HG03060 (cell line): ENCODE data around the gene CDK6.
"Not testable (repeated sequence)": the region's sequence is repeated elsewhere in the genome, so short reads cannot be mapped to it uniquely, and the experiment has no call there.

Experiments used
- ATAC-seq: cut with Tn5 transposase; IDR thresholded peaks from one replicate; pipeline ENCODE4 v1.9.1; 2021; ENCODE audit warnings: low read depth, moderate number of reproducible peaks; ENCODE audit not compliant: unreplicated experiment

Gene CDK6

DNA sequence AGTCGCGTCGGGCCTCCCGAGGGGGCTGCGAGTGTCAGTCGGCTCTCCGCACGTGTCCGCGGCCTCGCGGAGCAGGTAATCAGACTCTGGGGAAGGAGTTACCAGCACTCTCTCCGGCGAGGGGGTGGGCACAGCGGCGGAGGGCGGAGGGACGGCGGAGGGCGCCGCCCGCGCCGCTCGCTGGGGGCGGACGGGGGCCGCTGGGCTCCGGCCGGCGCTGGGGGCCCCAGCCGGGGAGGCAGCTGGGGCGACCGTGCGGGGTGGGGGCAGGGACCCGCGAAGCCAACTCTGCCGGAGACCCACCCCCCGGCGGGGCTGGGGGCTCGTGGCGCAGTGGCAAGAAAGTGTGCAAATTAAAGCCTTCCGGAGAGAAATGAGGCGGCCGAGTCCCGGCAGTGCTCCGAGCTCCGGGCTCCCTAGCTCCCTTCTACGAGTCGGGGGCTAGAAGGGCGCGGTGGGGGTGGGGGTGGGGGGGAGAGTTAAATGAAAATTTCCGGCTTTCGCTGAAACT lies at the start of gene CDK6:
Gene CDK6, minus strand, starts transcription at position 85 of the 511 bp plus-strand sequence. CDS start 3,250 bp downstream, outside the sequence.
- no peak for ATAC-seq

DNA sequence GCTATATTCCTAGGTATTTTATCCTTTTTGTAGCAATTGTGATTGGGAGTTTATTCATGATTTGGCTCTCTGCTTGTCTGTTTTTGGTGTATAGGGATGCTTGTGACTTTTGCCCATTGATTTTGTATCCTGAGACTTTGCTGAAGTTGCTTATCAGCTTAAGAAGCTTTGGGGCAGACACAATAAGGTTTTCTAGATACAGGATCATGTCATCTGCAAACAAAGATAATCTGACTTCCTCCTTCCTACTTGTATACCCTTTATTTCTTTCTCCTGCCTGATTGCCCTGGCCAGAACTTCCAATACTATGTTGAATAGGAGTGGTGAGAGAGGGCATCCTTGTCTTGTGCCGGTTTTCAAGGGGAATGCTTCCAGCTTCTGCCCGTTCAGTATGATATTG lies 49.7 kb upstream of the CDK6 start:
- ATAC-seq: not testable (repeated sequence)

DNA sequence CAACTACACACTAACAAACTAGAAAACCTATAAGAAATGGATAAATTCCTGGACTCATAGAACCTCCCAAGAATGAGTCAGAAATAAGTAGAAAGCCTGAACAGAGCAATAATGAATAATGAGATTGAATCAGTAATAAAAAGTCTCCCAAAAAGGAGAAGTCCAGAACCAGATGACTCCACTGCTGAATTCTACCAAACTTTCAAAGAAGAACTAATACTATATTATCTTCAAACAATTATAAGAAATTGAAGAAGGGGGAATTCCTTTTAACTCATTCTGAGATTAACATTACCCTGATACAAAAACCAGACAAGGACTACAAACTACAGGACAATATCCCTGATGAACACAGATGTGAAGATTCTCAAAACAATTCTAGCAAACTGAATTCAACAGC lies 47.8 kb upstream of the CDK6 start:
- no peak for ATAC-seq

DNA sequence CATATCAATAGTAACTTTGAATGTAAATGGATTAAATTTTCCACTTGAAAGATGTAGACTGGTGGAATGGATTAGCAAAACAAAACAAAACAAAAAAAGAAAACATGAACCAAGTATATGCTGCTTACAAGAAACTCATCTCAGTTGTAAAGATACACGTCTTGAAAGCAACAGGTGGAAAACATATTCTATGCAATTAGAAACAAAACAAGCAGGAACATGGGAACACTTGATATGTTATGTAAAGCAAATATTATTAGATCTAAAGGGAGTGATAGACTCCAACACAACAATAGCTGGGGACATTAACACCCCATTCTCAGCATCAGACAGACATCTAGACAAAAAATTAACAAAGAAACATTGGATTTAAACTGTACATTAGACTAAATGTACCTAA lies 46.4 kb upstream of the CDK6 start:
- no peak for ATAC-seq

DNA sequence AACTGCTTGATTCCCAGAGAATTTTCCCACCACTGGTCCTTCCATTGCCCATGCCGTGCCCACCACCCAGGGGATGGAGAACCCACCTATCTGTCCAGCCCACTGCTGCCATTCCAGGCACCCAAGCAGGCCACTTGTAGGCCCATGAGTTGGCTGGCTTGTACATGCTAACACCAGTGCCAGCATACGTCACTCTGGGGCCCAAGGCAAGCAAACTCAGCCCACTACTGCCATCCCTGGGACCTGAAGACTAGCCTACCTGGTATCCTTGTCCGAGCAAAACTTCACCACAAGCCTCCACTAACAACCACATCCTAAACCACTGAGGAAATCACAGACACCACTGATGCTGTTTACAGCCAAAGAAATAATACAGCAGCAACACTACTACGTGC lies 44.7 kb upstream of the CDK6 start:
- no peak for ATAC-seq

DNA sequence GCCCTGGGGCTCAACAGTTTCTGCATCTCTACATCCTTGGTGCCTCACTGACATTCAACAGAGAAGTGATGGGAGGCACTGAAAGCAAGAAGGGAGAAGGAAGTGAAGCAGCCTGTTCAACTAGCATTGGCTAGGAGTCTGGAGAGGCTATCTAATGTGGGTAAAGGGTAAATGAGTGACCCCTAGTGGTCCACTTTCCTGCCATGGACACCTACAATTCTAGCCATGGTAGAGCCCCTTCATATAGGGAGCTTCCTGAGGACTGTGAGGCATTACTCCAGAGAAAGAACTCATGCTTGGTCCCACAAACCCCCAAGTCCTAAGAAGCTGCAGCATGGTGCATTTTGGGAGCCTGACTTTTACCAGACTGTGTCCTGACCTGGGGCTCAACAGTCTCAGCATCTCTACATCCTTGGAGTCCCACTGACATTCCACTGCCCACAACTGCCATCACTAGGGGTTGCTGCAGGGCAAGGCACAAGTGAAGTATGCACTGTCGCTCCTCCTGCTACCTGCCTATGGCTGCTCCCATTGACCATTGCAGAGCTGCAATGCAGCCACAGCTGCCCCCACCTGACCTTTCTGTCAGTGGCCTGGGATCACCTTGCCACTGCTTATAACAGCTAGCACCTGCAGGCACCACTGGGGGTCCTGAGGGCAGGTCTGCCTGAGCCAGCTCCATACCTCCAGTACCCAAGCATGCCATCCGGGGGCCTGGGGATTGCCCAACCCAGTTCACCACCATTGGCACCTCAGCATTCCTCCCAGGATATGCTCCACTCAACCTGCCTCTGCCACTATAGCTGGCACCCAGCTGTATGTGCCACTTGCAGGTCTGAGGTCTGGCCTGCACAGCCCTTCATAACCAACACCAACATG lies 44.1 kb upstream of the CDK6 start:
- ATAC-seq: no peak

DNA sequence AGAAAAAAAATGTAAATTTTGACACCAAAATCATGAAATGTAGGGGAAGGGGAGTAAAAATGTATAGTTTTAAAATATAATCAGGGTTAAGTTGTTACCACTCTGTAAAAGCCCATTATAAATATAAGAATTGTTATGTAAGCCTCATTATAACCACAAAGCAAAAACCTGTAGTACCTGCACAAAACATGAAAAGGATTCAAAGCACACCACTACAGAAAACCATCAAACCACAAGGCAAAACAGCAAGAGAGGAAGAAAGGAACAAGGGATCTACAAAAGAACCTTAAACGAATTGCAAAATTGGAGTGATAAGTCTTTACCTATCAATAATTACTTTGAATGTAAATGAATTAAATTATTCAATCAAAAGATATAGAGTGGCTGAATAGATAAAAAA lies 41.0 kb upstream of the CDK6 start:
- no peak for ATAC-seq

DNA sequence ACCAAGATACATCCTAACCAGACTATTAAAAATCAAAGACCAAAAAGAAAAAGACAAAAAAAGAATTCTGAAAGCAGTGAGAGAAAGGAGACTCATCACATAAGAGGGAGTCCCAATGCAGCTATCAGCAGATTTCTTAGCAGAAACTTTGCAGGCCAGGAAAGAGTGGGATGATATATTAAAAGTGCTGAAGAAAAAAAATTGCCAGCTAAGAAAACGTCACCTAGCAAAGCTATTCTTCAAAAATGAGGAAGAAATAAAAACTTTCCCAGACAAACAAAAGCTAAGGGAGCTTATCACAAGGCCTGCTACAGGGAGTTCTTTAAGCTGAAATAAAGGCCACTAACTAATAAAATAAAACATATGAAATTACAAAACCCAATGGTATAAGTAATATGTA lies 40.5 kb upstream of the CDK6 start:
- ATAC-seq: no peak

DNA sequence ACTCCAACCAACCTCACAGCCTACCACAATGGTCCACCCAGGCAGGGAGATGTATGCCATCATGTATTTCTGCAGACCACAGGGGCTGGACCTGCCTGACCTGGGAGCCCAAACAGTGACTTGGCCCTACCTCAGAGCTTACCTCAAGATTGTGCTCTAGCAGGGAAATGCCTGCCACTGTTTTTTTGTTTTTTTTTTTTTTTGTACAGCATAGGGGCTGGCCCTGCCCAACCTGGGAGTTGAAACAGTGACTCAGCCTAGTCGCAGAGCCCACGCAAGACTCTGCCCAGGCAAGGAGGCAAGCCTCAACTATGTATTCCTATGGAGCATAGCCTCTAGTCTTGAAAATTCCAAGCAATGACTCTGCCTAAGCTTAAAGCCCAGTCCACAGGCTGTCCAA lies 39.3 kb upstream of the CDK6 start:
- ATAC-seq: no peak

DNA sequence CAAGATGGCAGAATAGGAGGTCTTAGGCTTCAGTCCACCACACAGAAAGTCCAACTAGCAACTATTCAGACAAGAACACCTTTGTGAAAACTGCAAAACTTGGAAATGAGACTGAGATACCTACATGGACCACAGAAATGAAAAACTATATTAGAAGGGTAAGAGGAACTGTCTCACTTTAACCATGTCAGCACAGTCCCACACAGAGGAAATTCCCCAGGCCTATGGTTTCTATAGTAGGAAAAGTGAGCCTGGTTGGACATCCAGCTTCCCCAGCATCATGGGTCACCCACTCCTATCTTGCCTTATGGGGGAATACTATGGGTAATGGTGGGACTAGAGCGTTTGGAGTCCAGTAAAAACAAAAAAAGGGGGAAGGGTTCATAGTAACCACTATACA lies 38.8 kb upstream of the CDK6 start:
- no peak for ATAC-seq

DNA sequence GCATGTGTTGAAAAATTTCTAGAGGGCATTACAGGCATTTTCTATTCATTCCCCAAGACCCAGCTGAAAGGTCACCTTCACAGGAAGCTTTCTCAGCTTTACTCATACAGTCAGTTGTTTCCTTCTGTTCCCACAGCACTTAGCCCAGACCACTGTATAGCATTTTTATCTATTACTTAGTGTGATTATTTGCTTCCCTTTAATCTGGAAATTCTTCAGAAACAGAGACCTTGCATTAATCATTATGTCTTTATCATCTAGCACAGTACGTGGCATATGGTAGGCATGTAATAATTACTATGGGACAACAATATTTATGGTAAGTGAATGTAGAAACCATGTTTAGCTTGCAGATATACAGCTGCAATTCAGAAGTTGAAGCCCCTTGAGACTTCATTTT lies 38.2 kb upstream of the CDK6 start:
- no peak for ATAC-seq

DNA sequence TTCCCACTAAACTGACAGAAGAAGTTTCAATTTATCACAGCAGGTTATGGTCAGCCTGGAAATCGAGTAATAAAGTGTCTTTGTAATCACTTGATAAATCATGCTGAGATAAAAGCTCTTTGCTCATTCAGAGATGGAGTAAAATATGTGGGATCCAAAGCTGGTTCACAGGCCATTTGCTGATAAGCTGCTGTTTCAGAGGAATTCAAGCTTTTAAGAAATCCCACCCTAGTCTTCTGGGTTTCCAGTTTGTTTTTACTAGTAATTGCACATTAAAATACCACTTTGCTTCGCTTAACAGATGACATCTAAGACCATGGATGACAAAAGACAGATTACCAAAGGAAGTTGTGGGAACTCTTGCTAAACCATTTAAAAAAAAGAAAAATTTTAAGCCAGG lies 37.4 kb upstream of the CDK6 start:
- no peak for ATAC-seq

DNA sequence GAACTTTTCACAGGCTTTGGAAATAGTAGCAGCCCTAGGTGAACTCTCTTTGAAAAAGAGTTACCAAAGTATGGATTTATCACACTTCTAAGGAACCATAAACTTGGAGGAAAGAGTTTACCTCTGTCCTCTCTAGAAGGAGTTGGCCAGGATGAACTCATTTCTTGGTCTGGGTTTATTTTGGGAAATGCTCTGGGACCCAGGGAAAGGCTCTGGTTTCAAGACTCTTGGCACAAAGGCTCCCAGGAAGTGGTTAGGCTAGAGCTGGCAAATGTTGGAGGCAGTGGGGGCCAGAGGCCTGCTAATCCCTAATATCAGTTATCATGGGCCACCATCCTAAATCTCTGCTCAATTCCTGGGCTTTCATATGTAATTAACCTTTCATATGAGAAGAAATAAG lies 36.3 kb upstream of the CDK6 start:
- no peak for ATAC-seq

DNA sequence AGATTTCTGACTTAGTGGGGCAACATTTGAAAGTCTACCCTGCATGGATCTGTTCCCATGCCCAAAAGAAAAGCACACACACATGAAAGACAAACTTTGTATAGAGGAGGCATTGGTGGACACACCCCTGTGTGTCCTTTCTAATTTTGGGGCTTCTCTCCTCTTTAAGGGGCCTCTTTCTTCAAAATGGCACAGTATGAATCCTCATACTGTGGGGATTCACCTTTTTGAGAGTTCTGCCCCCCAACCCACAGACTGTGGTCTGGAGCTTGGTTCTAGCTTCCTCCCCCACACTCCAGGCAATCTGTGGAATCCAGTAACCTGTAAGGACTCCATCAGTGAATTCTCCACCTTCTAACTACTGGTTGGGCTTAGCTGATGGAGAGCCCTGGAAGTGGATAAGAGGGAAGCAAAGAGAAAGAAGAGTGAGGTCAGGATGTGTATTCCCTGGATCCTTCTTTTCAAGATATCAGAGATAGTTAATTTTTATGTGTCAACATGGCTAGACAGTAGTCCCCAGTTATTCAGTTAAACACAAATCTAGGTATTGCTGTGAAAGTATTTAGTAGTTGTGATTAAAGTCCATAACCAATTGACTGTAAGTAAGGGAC lies 32.4 kb upstream of the CDK6 start:
- ATAC-seq: no peak

DNA sequence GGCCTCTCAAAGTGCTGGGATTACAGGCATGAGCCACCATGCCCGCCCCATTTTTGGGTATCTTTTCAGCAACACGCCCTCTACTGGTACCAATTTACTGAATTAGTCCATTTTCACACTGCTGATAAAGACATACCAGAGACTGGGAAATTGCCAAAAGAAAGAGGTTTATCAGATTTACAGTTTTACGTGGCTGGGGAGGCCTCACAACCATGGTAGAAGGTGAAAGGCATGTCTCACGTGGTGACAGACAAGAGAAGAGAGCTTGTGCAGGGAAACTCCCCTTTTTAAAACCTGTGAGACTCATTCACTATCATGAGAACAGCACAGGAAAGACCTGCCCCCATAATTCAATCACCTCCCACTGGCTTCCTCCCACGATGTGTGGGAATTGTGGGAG lies 27.8 kb upstream of the CDK6 start:
- not testable (repeated sequence) for ATAC-seq

DNA sequence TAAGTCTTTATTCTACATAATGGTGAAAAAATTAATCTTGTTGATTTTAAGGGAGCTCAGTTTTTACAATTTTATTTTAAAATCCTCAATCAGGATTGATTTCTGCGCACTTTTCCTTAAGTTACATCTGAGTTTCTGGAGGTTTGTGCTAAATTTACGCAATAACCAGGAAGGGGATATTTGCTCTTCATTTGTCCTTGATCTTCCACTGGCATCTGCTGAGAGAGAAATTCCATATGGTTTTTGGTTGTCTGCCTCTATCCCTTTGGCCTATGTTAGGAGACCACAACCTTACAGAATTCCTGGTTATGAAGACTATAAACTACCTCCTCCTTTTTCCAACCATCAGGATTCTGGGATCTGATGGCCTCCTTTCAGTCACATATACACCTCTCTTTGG lies 20.1 kb upstream of the CDK6 start:
- ATAC-seq: no peak

DNA sequence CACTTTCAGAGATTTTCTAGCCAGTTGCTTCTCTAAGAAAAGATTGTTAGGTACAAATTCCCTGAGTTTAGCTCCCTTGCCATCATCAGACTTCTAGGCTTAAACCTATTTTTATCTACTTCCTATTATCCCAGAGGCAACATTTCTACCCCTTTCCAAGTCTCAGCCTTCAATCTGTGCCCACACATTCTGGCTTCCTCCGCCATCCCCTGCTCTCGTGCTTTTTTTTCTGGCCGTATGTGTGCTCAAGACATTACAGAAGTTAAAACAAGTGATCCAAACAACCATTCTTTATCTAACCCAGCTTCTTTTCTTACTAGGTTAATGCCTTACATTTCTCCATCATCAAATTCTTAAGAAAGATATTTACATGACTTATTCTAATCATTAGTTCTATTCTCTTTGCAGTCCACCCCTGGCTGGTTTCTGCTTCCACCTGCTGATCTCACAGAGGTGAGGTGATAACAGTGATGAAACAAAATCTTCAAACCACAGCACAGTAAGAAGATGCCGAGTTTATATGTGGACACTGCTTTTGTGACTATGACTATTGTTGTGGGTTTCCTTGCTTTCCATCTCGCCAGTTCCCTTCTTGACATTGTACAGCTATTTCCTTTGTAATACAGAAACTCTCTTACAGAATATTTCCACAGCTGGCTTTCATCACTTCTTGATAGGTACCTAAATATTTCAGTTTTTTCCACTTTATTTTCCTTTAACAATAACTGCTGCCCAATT lies 18.3 kb upstream of the CDK6 start:
- ATAC-seq: peak; percentile 60

DNA sequence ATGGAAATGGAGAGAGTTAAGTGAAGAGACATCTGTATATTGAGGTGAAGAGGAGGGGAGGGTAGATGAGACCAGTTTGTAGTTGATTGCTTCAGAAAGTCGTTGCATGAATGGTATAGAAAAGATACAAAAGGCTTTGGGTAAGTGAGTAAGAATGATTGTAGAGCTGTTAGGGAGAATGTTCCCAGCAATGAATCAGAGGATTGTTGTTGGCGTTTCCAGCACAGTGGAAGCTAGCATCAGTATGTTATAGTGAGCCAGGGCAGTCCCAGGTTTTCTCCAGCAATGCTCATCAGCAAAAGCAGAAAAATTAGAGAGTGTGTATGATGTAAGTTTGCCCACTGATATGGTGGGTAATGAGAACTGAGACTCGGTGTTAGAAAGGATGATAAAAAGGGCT lies 15.4 kb upstream of the CDK6 start:
- no peak for ATAC-seq

DNA sequence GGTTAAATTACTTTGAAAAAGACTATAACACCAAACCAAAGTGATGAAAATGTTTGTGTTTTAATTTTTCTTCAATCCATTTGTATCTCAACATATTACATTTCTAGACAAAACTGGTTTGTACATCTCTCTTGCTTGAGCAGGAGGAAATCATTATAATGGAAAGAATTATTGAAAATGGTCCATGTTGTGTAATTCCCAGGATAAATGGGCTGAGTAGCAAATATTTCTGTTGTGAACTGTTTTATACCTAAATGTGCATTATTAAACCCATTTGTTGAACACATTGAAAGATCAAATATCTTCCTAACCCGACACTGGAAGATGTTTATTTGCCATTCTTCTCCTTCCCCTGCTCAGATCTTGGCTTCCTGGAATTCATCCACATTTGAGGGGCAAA lies 14.1 kb upstream of the CDK6 start:
- ATAC-seq: no peak

DNA sequence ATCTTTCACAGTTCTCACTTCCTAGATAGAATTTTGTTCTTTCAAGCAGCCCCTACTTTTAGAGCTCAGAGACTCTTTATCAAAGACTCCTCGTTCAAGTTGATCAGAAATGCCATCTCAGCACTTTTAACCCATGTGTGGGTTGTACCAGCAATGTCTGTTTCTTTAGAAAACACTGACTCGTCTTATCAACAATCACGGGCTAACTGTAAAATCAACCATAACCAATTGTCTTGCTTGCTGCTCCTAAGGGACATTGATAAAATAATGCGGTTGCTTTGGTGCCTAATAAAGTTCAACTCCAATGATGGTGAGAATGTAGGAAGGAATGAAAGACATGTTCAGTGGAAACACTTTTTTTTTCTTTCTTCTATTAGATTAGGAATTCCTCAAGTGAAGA lies 12.9 kb upstream of the CDK6 start:
- no peak for ATAC-seq

DNA sequence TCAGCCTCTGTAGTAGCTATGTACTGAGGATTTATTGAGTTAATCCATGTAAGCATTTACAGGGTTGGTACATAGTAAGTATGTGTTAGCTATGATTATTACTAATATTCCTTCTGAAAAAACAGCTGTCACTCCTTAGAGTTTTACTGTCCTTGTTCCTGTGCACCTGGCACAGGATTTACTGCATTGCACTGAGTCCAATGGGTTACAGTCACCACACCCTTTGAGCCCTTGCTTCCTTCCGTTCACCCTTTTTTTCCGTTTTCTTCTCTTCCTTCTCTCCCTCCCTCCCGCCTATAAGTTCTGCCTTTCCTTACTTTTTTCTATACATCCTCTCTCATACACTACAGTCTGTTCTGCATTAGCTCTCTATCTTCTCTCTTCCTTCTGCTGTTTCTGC lies 12.5 kb upstream of the CDK6 start:
- ATAC-seq: no peak
